ENCODE results near the gene SCYGR4. TPM values are rescaled to one million over a fixed set of nuclear protein-coding genes. Genes with fewer than 3 reads are reported as not detected.

The SCYGR4 gene
- total and polyA plus RNA-seq, 9 of the 15 experiments (the other 6 are each of a cell fraction or from before 2014, with no cell fraction given), result 0.09 TPM; not detected in 8

DNA sequence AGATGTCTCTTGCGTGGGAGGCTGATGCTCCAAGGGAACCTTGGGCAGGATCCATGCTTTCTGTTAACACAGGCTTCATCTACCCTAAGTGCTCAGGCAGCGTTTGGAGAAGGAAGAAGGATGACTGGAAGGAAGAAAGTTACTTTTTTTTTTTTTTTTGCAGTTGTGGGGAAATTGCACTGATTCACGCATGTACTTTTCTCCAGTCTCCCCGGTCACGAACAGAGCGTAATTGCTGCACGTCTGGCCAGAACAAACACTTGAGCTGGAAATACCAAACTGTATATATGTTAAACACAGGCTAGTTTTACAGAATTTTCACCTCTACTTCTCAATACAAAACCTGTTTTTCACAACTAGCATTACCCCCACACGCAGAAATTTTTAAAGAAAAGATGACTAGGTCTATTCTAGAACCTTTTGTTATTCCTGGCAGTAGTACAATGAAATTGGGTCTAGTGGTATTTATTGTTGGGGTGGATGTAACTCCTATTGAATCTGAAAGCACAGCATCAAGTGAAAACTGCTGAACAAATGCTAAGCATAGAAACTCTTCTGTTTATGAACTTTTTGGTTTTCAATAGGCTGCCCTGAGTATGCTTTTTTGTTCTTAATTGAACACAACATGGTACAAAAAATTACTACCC lies 40.0 kb downstream of the SCYGR4 start:
- H3K27me3 ChIP-seq (ENCODE audit: control insufficient read depth in 2 of 2, insufficient read depth in 2 of 2, low read length in 2 of 2), result no peaks in the 10 kb centered on the region
- POLR2A ChIA-PET, result no interaction called here
- ATAC-seq (no peak), FAIRE-seq (no peak), DNase-seq (ENCODE audit: extremely low read depth in 1 of 4, low spot score in 3 of 4) (no peak)
- H3K4me3 ChIP-seq, result no peak overlapping the region
- in situ Hi-C loops (cut with MboI), result no loop called here
- H3K9me3 ChIP-seq (replicated peaks; ENCODE audit: control insufficient read depth, insufficient read depth, low read depth, low read length), result no peaks in the 10 kb centered on the region
- no peaks in the 10 kb centered on the region for H3K36me3 ChIP-seq (ENCODE audit: control insufficient read depth, insufficient read depth, low read length)
- no TSS peak for BruUV-seq (replicated peaks)
- no peak overlapping the region for H3K27ac ChIP-seq (ENCODE audit: extremely low read depth, low read depth, low read length)
- CTCF ChIA-PET (ENCODE audit: low intra/inter-chr PET ratio), result interaction anchor here (1.3 kb wide), 1 partner anchor 206 kb away, joined by 3 read pairs; no protein-coding TSS in a partner anchor
- WGBS (ENCODE audit: insufficient coverage, low coverage, missing lambda C conversion rate), result 3% methylated on average over 8 of the region's 8 CpGs
- H3K4me1 ChIP-seq (replicated peaks in 1 of 2; ENCODE audit: control insufficient read depth in 2 of 2, insufficient read depth in 2 of 2, low read length in 2 of 2), result no peaks in the 10 kb centered on the region
- H4K20me1 ChIP-seq (replicated peaks; ENCODE audit: control insufficient read depth, insufficient read depth, low read length), result no peaks in the 10 kb centered on the region
- intact Hi-C loops (cut with micrococcal nuclease), result loop anchor here (5.0 kb wide), 3 partner anchors 175 to 250 kb away; no protein-coding TSS in a partner anchor
- no peak overlapping the region for H3K4me2 ChIP-seq (ENCODE audit: insufficient read depth, low read length)
- H3K79me2 ChIP-seq (ENCODE audit: control insufficient read depth, insufficient read depth, low read length), result no peaks in the 10 kb centered on the region
- no peak overlapping the region for H2AFZ ChIP-seq (ENCODE audit: low read depth, low read length)
- TF ChIP-seq CBX3 (IDR thresholded peaks at IDR 0.05; ENCODE audit: borderline replicate concordance in 1 of 2, low read length in 2 of 2) (no peak), TRIM24 (IDR thresholded peaks at IDR 0.05) (no peak), ARNT (IDR thresholded peaks at IDR 0.05) (no peak), POLR2AphosphoS2 (IDR thresholded peaks at IDR 0.05; ENCODE audit: low read length) (no peak), ZNF778 (CRISPR knock-in tag; IDR thresholded peaks at IDR 0.05) (no peak), CSDE1 (IDR thresholded peaks at IDR 0.05) (no peak), BCLAF1 (IDR thresholded peaks at IDR 0.05; ENCODE audit: borderline replicate concordance in 1 of 2, control insufficient read depth in 1 of 2, low read depth in 2 of 2, low read length in 1 of 2) (no peak)
- TF ChIP-seq, protein P1, sequence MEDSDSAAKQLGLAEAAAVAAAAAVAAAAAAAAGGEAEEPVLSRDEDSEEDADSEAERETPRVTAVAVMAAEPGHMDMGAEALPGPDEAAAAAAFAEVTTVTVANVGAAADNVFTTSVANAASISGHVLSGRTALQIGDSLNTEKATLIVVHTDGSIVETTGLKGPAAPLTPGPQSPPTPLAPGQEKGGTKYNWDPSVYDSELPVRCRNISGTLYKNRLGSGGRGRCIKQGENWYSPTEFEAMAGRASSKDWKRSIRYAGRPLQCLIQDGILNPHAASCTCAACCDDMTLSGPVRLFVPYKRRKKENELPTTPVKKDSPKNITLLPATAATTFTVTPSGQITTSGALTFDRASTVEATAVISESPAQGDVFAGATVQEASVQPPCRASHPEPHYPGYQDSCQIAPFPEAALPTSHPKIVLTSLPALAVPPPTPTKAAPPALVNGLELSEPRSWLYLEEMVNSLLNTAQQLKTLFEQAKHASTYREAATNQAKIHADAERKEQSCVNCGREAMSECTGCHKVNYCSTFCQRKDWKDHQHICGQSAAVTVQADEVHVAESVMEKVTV (CRISPR knock-in tag; IDR thresholded peaks at IDR 0.05), result no peak
- TF ChIP-seq, protein P2, sequence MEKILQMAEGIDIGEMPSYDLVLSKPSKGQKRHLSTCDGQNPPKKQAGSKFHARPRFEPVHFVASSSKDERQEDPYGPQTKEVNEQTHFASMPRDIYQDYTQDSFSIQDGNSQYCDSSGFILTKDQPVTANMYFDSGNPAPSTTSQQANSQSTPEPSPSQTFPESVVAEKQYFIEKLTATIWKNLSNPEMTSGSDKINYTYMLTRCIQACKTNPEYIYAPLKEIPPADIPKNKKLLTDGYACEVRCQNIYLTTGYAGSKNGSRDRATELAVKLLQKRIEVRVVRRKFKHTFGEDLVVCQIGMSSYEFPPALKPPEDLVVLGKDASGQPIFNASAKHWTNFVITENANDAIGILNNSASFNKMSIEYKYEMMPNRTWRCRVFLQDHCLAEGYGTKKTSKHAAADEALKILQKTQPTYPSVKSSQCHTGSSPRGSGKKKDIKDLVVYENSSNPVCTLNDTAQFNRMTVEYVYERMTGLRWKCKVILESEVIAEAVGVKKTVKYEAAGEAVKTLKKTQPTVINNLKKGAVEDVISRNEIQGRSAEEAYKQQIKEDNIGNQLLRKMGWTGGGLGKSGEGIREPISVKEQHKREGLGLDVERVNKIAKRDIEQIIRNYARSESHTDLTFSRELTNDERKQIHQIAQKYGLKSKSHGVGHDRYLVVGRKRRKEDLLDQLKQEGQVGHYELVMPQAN (IDR thresholded peaks at IDR 0.05; ENCODE audit: borderline replicate concordance), result no peak
- no peaks in the 10 kb centered on the region for H3K9me1 ChIP-seq (ENCODE audit: control insufficient read depth, insufficient read depth, low read length)
- H3K9ac ChIP-seq (ENCODE audit: insufficient read depth in 1 of 2, low read depth in 2 of 2, low read length in 2 of 2), result no peak overlapping the region

All from K562 (cell line).